ENCODE data around the gene BRICD5. TPM values are rescaled to one million over a fixed set of nuclear protein-coding genes. Genes with fewer than 3 reads are reported as not detected.

BRICD5 gene
- total and polyA plus RNA-seq, 2 experiments from 2014 or later: 6.2 to 9.9 TPM

DNA sequence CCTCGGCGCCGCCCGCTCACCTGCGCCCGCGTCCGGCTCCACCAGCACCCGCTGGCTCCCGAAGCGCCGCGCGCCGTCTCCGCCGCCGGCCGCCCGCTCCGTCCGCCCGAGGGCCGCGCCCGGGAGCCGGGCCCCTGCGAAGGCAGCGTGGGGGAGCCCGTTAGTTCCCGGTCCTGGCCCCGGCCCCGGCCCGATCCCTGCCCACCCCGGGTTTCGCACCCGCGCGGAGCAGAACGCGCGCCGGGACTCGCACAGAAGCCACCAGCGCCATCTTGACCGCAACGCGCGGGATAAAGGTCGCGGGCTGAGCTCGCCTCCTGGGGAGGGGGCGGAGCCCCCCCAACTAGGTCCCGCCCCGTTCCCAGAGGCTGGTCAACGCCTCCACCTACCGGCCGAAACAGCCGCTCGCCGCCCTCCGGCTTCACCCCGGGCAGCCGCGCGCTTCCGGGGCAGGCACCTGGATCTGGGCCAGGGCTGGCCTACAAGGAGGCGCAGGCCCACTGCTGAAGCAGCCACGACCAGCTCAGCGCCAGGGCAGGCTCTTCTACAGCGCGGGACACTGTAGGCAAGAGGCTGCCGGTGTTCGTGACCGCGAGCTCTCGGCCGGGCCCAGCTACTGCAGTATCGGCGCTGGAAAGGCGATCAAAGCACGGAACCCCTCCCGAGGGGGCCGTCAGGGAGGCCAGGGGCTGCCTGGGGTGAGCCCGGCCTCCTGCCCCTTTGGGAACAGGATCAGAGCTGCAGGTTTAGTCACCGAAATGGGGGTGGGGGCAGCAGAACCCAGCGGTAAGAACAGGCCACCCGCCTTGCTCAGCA lies 40.8 kb upstream of the BRICD5 start, which contains the start of gene ECI1:
Gene ECI1 (minus strand): TSS at position 292 of the 816 bp plus-strand sequence. CDS start 21 bp downstream, at position 271.
- no peaks in the 10 kb centered on the region for H3K27me3 ChIP-seq

DNA sequence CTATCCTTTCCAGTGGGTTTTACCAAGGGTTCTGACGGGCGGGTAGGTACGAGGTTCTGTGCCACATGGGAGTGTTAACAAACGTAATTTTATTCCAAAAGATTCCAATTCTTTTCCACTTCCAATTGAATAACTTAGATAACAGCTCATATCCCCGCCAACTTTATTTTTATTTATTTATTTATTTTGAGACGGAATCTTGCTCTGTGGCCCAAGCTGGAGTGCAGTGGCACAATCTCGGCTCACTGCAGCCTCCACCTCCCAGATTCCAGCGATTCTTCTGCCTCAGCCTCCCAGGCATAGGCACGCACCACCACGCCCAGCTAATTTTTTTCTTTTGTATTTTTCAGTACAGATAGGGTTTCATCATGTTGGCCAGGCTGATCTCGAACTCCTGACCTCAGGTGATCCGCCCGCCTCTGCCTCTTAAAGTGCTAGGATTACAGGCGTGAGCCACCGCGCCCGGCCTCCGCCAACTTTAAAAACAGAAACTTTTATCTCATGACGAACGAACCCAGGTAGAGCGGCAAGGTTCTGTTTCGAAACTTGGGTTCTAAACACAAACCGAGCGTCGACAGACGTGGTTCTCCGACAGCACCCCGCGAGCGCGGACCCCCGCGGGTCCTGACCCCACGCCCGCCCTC lies 40.1 kb upstream of the BRICD5 start:
- H3K4me2 ChIP-seq: peak overlapping the region; percentile 83
- H3K9me2 ChIP-seq (replicated peaks; ENCODE audit: insufficient read depth): no peaks in the 10 kb centered on the region
- H3K9me3 ChIP-seq (ENCODE audit: low read depth): no peaks in the 10 kb centered on the region
- H2AFZ ChIP-seq: peak overlapping the region; percentile 66
- TF ChIP-seq, protein P1, sequence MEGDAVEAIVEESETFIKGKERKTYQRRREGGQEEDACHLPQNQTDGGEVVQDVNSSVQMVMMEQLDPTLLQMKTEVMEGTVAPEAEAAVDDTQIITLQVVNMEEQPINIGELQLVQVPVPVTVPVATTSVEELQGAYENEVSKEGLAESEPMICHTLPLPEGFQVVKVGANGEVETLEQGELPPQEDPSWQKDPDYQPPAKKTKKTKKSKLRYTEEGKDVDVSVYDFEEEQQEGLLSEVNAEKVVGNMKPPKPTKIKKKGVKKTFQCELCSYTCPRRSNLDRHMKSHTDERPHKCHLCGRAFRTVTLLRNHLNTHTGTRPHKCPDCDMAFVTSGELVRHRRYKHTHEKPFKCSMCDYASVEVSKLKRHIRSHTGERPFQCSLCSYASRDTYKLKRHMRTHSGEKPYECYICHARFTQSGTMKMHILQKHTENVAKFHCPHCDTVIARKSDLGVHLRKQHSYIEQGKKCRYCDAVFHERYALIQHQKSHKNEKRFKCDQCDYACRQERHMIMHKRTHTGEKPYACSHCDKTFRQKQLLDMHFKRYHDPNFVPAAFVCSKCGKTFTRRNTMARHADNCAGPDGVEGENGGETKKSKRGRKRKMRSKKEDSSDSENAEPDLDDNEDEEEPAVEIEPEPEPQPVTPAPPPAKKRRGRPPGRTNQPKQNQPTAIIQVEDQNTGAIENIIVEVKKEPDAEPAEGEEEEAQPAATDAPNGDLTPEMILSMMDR (IDR thresholded peaks at IDR 0.05; ENCODE audit: poor library complexity): no peak
- TF ChIP-seq EZH2phosphoT487 (IDR thresholded peaks at IDR 0.05; ENCODE audit: low read depth, severe bottlenecking, unreplicated experiment) (no peak), EZH2 (IDR thresholded peaks at IDR 0.05; ENCODE audit: borderline replicate concordance) (no peak)
- DNase-seq (ENCODE audit: low spot score): no peak
- peak overlapping the region; percentile 66 for H3K4me3 ChIP-seq
- H4K20me1 ChIP-seq (ENCODE audit: insufficient read depth, poor library complexity, severe bottlenecking): no peaks in the 10 kb centered on the region
- H3K4me1 ChIP-seq (ENCODE audit: insufficient read depth): peaks cover 14% of the 10 kb centered on the region
- peak overlapping the region; percentile 91 for H3K27ac ChIP-seq
- peaks cover 41% of the 10 kb centered on the region for H3K79me2 ChIP-seq
- 8% methylated on average over 25 of the region's 35 CpGs for WGBS (ENCODE audit: low lambda C conversion rate, missing lambda C conversion rate)
- H3K27me3 ChIP-seq: no peaks in the 10 kb centered on the region
- H3K36me3 ChIP-seq (replicated peaks; ENCODE audit: insufficient read depth, low read depth): no peaks in the 10 kb centered on the region

More for the DNA sequence above, 40.8 kb upstream of the BRICD5 start, which contains the start of gene ECI1:
- WGBS (ENCODE audit: low lambda C conversion rate, missing lambda C conversion rate): 4% methylated on average over 63 of the region's 88 CpGs
- Histone ChIP-seq H3K79me2 (peaks cover 41% of the 10 kb centered on the region), H3K9me2 (replicated peaks; ENCODE audit: insufficient read depth) (no peaks in the 10 kb centered on the region), H4K20me1 (ENCODE audit: insufficient read depth, poor library complexity, severe bottlenecking) (no peaks in the 10 kb centered on the region), H3K4me2 (peak within 1 kb of the TSS; percentile 83), H3K4me1 (ENCODE audit: insufficient read depth) (peaks cover 14% of the 10 kb centered on the region), H3K27ac (peak within 1 kb of the TSS; percentile 91), H3K4me3 (peak within 1 kb of the TSS; percentile 66), H3K9me3 (ENCODE audit: low read depth) (no peaks in the 10 kb centered on the region), H3K36me3 (replicated peaks; ENCODE audit: insufficient read depth, low read depth) (no peaks in the 10 kb centered on the region), H2AFZ (peak within 1 kb of the TSS; percentile 66)
- DNase-seq (ENCODE audit: low spot score): peak; percentile 98
- TF ChIP-seq EZH2phosphoT487 (IDR thresholded peaks at IDR 0.05; ENCODE audit: low read depth, severe bottlenecking, unreplicated experiment) (no peak), EZH2 (IDR thresholded peaks at IDR 0.05; ENCODE audit: borderline replicate concordance) (no peak)
- TF ChIP-seq, protein P1 (IDR thresholded peaks at IDR 0.05; ENCODE audit: poor library complexity): peak; percentile 70

DNA sequence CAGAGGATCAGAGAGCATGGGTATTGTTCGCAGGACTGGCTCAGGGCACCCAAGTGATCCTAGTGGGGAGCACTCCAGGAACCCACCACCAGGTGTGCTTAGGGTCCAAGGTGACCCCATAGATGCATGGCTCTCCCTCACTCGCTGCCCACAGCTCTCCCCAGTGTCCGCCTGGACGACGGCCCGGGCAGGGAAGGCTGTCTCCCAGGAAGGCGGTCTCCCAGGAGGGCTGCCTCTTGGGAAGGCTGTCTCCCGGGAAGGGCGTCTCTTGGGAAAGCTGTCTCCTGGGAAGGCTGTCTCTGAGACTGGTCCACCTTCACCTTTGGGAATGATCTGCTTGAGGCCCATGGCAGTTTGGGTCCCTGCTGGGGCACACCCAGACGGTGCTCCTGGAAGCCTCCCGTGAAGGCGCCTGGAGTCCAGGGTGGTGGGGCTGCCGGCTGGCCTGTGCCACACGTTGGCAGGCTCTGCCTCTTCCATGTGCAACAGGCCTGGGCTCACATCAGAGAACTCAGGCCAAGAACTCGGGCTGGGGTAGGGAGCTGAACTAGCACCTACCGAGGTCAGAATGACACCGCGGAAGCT lies 35.7 kb upstream of the BRICD5 start:
- Histone ChIP-seq H2AFZ (no peak overlapping the region), H3K4me2 (no peak overlapping the region), H3K79me2 (peaks cover 36% of the 10 kb centered on the region), H3K27ac (no peak overlapping the region), H3K4me3 (no peak overlapping the region), H4K20me1 (ENCODE audit: insufficient read depth, poor library complexity, severe bottlenecking) (no peaks in the 10 kb centered on the region), H3K27me3 (no peaks in the 10 kb centered on the region), H3K36me3 (replicated peaks; ENCODE audit: insufficient read depth, low read depth) (no peaks in the 10 kb centered on the region), H3K9me3 (ENCODE audit: low read depth) (no peaks in the 10 kb centered on the region), H3K4me1 (ENCODE audit: insufficient read depth) (peaks cover 8% of the 10 kb centered on the region), H3K9me2 (replicated peaks; ENCODE audit: insufficient read depth) (no peaks in the 10 kb centered on the region)
- no peak for TF ChIP-seq EZH2 (IDR thresholded peaks at IDR 0.05; ENCODE audit: borderline replicate concordance)
- no peak for TF ChIP-seq EZH2phosphoT487 (IDR thresholded peaks at IDR 0.05; ENCODE audit: low read depth, severe bottlenecking, unreplicated experiment)
- TF ChIP-seq, protein P1 (IDR thresholded peaks at IDR 0.05; ENCODE audit: poor library complexity): no peak
- 96% methylated on average over 18 of the region's 18 CpGs for WGBS (ENCODE audit: low lambda C conversion rate, missing lambda C conversion rate)
- DNase-seq (ENCODE audit: low spot score): no peak
